HPDE6-E6E7 (cell line): ENCODE measurements around the gene HIP1R.

Experiments used
- DNase-seq: peaks from one replicate; pipeline ENCODE4 v3.0.0; 2011; ENCODE audit warnings: missing footprints; ENCODE audit errors: extremely low spot score

HIP1R gene

GRCh38 chr12:122860040-122860853 lies 25.0 kb downstream of the HIP1R start:
- DNase-seq, result peak; percentile 69

- no peak for DNase-seq
These were observed 25.8 kb downstream of the HIP1R start for GRCh38 chr12:122860854-122861586.

- no peak for DNase-seq
These were observed 26.3 kb downstream of the HIP1R start for GRCh38 chr12:122861587-122861970.

GRCh38 chr12:122862110-122862634 lies 26.9 kb downstream of the HIP1R start:
- DNase-seq, result no peak

GRCh38 chr12:122862872-122863701 lies 27.8 kb downstream of the HIP1R start:
- no peak for DNase-seq

GRCh38 chr12:122864894-122865253 lies 29.6 kb downstream of the HIP1R start:
- DNase-seq, result no peak

GRCh38 chr12:122865268-122866231 lies 30.3 kb downstream of the HIP1R start:
- no peak for DNase-seq

GRCh38 chr12:122866379-122866778 lies 31.1 kb downstream of the HIP1R start:
- DNase-seq, result no peak

GRCh38 chr12:122866950-122867607 lies 31.8 kb downstream of the HIP1R start:
- no peak for DNase-seq

- peak; percentile 66 for DNase-seq
These were observed 32.6 kb downstream of the HIP1R start for GRCh38 chr12:122867691-122868461.

GRCh38 chr12:122868471-122869177 lies 33.4 kb downstream of the HIP1R start:
- no peak for DNase-seq

- DNase-seq, result no peak
These were observed 34.1 kb downstream of the HIP1R start for GRCh38 chr12:122869207-122869973.

GRCh38 chr12:122870163-122870842 lies 35.0 kb downstream of the HIP1R start:
- no peak for DNase-seq

- DNase-seq, result no peak
These were observed 35.8 kb downstream of the HIP1R start for GRCh38 chr12:122870867-122871664.

- peak; percentile 77 for DNase-seq
These were observed 36.9 kb downstream of the HIP1R start for GRCh38 chr12:122871851-122872780.
